OCI-LY3 (cell line): Measurements from ENCODE around the gene POFUT2.

Experiments used
- H2AFZ ChIP-seq: fragments of 200-600, 300-600 bp; shearing (Covaris generic); 2 replicates; pipeline ENCODE4 v1.6.0; 2014; ENCODE audit warnings: antibody characterized with exemption, low read depth, low read length
- H3K27ac ChIP-seq: fragments of 200-600, 300-600 bp; sonication (generic); 2 replicates; pipeline ENCODE4 v1.5.1; 2014; ENCODE audit warnings: mild to moderate bottlenecking, low read length, moderate library complexity, mixed read lengths
- H3K27me3 ChIP-seq: fragments of 200-600, 300-600 bp; sonication (generic); 2 replicates; pipeline ENCODE4 v1.6.1; 2014; ENCODE audit warnings: low read depth, low read length, mixed read lengths
- H3K36me3 ChIP-seq: fragments of 200-600, 300-600 bp; sonication (generic); replicated peaks from 2 replicates; pipeline ENCODE3; 2014; ENCODE audit warnings: low read depth, low read length, mixed read lengths
- H3K4me1 ChIP-seq: fragments of 300-600, 200-600 bp; sonication (generic); 2 replicates; pipeline ENCODE4 v1.6.1; 2014; ENCODE audit warnings: low read length, mixed read lengths
- H3K4me2 ChIP-seq: fragments of 200-600, 300-600 bp; sonication (generic); 2 replicates; pipeline ENCODE4 v1.6.1; 2014; ENCODE audit warnings: low read length, mixed read lengths
- H3K4me3 ChIP-seq: fragments of 300-600, 200-600 bp; sonication (generic); 2 replicates; pipeline ENCODE4 v1.5.1; 2014; ENCODE audit warnings: antibody characterized with exemption, mild to moderate bottlenecking, low read length, moderate library complexity
- H3K79me2 ChIP-seq: fragments of 300-600, 200-600 bp; shearing (Covaris generic); 2 replicates; pipeline ENCODE4 v1.6.1; 2014; ENCODE audit warnings: mild to moderate bottlenecking, low read length, mixed read lengths
- H3K9ac ChIP-seq: fragments of 300-600, 200-600 bp; shearing (Covaris generic); 2 replicates; pipeline ENCODE4 v1.6.0; 2014; ENCODE audit warnings: mild to moderate bottlenecking, low read length, moderate library complexity
- H3K9me3 ChIP-seq: fragments of 200-600, 300-600 bp; shearing (Covaris generic); 2 replicates; pipeline ENCODE4 v1.6.1; 2014; ENCODE audit warnings: low read length, mixed read lengths; ENCODE audit not compliant: insufficient read depth
- H4K20me1 ChIP-seq: fragments of 200-600, 300-600 bp; sonication (generic); 2 replicates; pipeline ENCODE4 v1.6.1; 2016; ENCODE audit warnings: low read length, mixed read lengths; ENCODE audit not compliant: insufficient read depth
- EZH2phosphoT487 ChIP-seq: fragments of 200-600 bp; shearing (Covaris generic); IDR thresholded peaks from 2 replicates; pipeline ENCODE4 v1.6.1; 2018; ENCODE audit warnings: antibody characterized with exemption, mixed run types, low read depth
- TF ChIP-seq, protein P1 (sequence below): fragments of 200-600, 300-600 bp; sonication (generic); IDR thresholded peaks from 2 replicates; pipeline ENCODE4 v1.5.1; 2014; ENCODE audit warnings: antibody characterized with exemption, low read length, low read depth

POFUT2 gene

GRCh38 chr21:45249626-45250025, 38.1 kb downstream of the POFUT2 start:
- no peak overlapping the region for H3K4me3 ChIP-seq
- H4K20me1 ChIP-seq = no peaks in the 10 kb centered on the region
- TF ChIP-seq EZH2phosphoT487 = no peak
- TF ChIP-seq, protein P1, sequence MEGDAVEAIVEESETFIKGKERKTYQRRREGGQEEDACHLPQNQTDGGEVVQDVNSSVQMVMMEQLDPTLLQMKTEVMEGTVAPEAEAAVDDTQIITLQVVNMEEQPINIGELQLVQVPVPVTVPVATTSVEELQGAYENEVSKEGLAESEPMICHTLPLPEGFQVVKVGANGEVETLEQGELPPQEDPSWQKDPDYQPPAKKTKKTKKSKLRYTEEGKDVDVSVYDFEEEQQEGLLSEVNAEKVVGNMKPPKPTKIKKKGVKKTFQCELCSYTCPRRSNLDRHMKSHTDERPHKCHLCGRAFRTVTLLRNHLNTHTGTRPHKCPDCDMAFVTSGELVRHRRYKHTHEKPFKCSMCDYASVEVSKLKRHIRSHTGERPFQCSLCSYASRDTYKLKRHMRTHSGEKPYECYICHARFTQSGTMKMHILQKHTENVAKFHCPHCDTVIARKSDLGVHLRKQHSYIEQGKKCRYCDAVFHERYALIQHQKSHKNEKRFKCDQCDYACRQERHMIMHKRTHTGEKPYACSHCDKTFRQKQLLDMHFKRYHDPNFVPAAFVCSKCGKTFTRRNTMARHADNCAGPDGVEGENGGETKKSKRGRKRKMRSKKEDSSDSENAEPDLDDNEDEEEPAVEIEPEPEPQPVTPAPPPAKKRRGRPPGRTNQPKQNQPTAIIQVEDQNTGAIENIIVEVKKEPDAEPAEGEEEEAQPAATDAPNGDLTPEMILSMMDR = no peak
- no peak overlapping the region for H3K9ac ChIP-seq
- no peak overlapping the region for H3K4me2 ChIP-seq
- H3K27ac ChIP-seq = no peak overlapping the region
- no peak overlapping the region for H2AFZ ChIP-seq
- H3K36me3 ChIP-seq = no peaks in the 10 kb centered on the region
- H3K79me2 ChIP-seq = no peaks in the 10 kb centered on the region
- no peaks in the 10 kb centered on the region for H3K27me3 ChIP-seq
- H3K9me3 ChIP-seq = no peaks in the 10 kb centered on the region
- H3K4me1 ChIP-seq = no peaks in the 10 kb centered on the region

DNA sequence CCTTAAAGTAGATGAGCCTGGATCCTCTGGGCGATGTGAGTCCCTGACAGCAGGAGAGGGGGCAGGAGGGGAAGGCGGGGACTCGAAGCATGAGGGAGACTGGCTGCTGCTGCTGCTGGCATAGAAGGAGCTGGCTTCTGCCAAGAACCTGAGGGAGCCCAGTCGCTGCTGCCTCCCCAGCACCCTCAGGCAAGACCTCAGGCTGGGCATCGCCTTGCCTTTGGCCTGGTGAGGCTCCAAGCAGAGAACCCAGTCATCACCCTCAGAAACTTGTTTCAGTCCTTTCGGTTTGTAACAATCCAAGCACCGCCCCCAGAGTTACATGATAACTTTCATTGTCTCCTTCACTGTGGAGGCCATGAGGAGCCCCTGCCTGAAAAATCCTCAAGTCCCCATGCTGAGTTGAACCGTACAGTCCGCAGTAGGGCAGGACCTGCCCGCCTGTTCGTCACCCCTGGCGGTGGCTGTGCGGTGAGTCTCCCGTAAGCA, 38.8 kb downstream of the POFUT2 start:
- Histone ChIP-seq H3K27ac (no peak overlapping the region), H3K9me3 (peaks cover 2% of the 10 kb centered on the region; the same call in 1 of the 2 replicates), H3K4me1 (no peaks in the 10 kb centered on the region), H3K4me2 (no peak overlapping the region), H4K20me1 (no peaks in the 10 kb centered on the region), H2AFZ (no peak overlapping the region), H3K36me3 (no peaks in the 10 kb centered on the region), H3K79me2 (no peaks in the 10 kb centered on the region), H3K27me3 (no peaks in the 10 kb centered on the region), H3K9ac (no peak overlapping the region), H3K4me3 (no peak overlapping the region)
- TF ChIP-seq, protein P1 = no peak
- TF ChIP-seq EZH2phosphoT487 = no peak

GRCh38 chr21:45248301-45248892, 39.3 kb downstream of the POFUT2 start:
- Histone ChIP-seq H3K36me3 (no peaks in the 10 kb centered on the region), H3K9ac (no peak overlapping the region), H3K4me1 (no peaks in the 10 kb centered on the region), H3K27me3 (no peaks in the 10 kb centered on the region), H2AFZ (no peak overlapping the region), H4K20me1 (no peaks in the 10 kb centered on the region), H3K9me3 (peaks cover 7% of the 10 kb centered on the region; the same call in 1 of the 2 replicates), H3K4me3 (no peak overlapping the region), H3K4me2 (no peak overlapping the region), H3K79me2 (no peaks in the 10 kb centered on the region), H3K27ac (no peak overlapping the region)
- TF ChIP-seq, protein P1 = no peak
- TF ChIP-seq EZH2phosphoT487 = no peak

DNA sequence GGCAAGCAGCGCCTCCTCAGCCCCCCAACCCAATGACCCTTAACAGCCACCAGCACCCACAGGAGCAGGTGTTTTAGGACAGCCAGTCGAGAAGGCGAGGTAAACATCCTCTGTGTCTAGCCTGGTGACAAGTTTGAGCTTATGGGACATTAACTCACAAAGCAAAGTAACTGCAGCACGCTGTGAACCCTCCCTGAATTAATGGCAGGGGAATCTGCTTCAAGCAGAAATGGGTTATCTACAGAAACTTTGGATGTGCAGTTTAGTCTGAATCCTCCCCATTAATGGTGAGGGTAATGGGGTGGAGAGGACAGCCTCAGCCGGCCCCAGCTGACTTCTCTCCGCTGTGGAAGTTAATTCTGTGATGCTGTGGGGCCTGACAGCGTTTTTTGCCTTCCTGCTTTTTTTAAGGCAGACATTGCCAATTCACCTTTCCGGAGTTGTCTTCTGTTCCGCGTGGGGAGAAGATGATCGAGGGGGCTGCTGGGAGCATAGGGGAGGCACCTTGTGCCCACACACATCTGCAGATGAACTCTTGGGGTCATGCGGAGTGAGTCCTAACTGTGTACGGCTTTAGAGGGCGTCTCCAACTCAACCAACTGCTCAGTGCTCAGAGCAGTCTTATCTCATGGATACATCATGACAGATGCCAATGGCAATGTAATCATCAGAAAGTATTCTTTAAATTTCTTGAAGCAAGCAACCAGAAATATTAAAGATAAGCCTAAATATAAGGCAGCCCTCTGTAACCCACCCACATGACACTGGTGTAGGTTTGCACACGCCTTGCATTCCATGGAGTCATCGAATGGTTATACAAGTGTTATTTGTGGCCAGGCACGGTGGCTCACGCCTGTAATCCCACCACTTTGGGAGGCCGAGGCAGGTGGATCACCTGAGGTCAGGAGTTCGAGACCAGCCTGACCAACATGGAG, 41.0 kb downstream of the POFUT2 start:
- Histone ChIP-seq H3K9me3 (peaks cover 7% of the 10 kb centered on the region; the same call in 1 of the 2 replicates), H3K9ac (no peak overlapping the region), H3K36me3 (no peaks in the 10 kb centered on the region), H3K4me1 (no peaks in the 10 kb centered on the region), H4K20me1 (no peaks in the 10 kb centered on the region), H2AFZ (no peak overlapping the region), H3K4me2 (no peak overlapping the region), H3K27me3 (no peaks in the 10 kb centered on the region), H3K4me3 (no peak overlapping the region), H3K79me2 (no peaks in the 10 kb centered on the region), H3K27ac (no peak overlapping the region)
- TF ChIP-seq, protein P1 = no peak
- no peak for TF ChIP-seq EZH2phosphoT487
